Retinal pigment epithelial cell (primary cell): ENCODE measurements around the gene CYBRD1.
A peak's percentile ranks its signal among the peaks of the same experiment; 100 is the strongest.
"Not testable (repeated sequence)": the region's sequence is repeated elsewhere in the genome, so short reads cannot be mapped to it uniquely, and the experiment has no call there.

Experiments used
- DNase-seq: peaks from one replicate; pipeline ENCODE4 v3.0.0-alpha.2; 2010; ENCODE audit warnings: low read depth
- H3K4me3 ChIP-seq: 2 replicates; pipeline ENCODE4 v1.5.1; 2011; ENCODE audit warnings: mild to moderate bottlenecking, low read length, control low read depth, moderate library complexity
- TF ChIP-seq, protein P1 (sequence below): conservative IDR thresholded peaks from 2 replicates; pipeline ENCODE4 v1.5.1; 2011; ENCODE audit warnings: low read depth, low read length, control low read depth, inconsistent platforms

Gene CYBRD1

DNA sequence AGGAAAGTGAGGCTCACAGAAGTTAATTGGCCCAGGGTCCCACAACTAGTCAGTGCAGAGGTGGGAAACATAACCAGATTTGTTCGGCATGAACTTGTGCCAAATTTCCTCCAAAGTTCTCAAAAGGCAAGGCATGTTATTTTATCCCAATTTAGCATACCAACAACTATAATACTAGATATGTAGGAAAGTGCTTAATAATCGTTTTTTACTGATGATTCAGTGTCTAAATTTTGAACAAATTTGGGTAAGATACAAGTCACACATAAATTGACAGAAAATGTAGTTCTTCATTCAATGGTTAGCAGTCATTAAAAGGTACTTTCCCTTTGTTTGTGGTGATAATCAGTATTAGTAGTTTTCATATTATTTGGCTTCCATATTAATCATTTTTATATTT is 38.5 kb upstream of the CYBRD1 start:
- no peak for DNase-seq
- H3K4me3 ChIP-seq, result no peak overlapping the region
- TF ChIP-seq, protein P1, sequence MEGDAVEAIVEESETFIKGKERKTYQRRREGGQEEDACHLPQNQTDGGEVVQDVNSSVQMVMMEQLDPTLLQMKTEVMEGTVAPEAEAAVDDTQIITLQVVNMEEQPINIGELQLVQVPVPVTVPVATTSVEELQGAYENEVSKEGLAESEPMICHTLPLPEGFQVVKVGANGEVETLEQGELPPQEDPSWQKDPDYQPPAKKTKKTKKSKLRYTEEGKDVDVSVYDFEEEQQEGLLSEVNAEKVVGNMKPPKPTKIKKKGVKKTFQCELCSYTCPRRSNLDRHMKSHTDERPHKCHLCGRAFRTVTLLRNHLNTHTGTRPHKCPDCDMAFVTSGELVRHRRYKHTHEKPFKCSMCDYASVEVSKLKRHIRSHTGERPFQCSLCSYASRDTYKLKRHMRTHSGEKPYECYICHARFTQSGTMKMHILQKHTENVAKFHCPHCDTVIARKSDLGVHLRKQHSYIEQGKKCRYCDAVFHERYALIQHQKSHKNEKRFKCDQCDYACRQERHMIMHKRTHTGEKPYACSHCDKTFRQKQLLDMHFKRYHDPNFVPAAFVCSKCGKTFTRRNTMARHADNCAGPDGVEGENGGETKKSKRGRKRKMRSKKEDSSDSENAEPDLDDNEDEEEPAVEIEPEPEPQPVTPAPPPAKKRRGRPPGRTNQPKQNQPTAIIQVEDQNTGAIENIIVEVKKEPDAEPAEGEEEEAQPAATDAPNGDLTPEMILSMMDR, result no peak

DNA sequence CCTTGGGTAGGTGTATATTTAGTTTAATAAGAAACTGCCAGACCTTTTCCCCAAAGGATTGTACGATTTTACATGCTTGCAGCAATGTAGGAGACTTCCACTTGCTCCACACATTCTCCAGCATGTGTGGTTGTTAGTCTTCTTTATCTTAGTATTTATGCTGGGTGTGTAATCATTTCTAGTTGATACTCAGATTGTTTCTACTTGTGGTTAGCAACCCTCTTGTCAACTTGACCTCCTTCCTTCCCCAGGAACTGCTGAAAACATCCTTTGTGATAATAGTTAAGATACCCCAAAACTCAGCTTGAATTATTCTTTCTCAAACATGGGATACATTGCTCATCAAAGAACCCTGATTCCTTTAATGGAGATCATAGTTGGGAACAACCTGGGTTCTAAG is 37.2 kb upstream of the CYBRD1 start:
- no peak overlapping the region for H3K4me3 ChIP-seq
- DNase-seq, result no peak
- TF ChIP-seq, protein P1, result no peak

DNA sequence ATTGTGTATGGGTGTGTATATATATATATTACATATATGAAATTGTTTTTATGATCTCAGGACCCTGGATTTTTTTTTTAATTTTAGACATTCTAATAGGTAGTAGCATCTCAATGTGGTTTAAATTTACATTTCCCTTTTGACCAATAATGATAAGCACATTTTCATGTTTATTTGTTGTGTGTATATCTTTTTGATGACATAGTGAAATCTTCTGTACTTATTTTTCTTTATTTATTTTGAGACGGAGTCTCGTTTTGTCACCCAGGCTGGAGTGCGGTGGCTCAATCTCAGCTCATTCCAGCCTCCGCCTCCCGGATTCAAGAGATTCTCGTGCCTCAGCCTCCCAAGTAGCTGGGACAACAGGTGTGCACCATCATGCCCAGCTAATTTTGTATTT is 35.1 kb upstream of the CYBRD1 start:
- H3K4me3 ChIP-seq, result no peak overlapping the region
- no peak for DNase-seq
- TF ChIP-seq, protein P1, result no peak

DNA sequence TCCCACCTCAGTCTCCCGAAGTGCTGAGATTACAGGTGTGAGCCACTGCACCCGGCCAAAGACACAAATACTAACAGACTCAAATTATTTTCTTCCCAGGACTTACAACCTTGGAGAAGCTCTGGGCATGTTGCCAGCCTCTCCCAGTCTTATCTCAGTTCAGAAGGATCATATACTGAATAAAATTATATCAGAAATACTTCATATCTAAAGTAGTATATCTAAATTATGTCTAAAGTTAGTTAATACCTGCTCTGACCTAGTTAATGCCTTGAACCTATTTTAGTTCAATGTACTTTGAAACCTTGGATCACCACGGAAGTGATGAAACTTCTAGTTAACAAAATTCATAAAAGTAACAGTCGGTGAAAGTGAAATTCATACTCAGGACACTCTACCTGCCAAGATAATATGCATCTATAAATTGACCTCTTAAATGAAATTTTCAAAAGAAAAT is 34.4 kb upstream of the CYBRD1 start:
- TF ChIP-seq, protein P1, result no peak
- DNase-seq, result no peak

DNA sequence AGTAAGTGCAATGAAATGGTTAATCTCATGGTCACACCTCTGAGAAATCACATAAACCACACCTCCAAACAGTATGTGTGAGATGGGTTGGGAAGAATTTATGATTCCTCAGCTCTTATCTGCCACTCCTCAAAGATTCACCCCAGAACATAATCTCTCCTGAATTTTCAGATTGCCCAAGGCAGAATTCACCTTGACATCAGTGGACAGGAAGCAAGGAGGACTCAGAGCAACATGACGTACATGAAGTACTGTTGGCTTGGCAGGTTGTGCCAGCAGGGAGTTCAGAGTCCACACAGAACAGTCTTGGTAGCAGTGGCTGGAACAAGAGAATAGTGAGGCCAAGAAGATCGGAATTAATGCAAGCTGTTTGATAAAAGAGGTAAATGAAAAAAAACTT is 31.7 kb upstream of the CYBRD1 start:
- TF ChIP-seq, protein P1, result no peak
- no peak overlapping the region for H3K4me3 ChIP-seq
- no peak for DNase-seq

More for the DNA sequence above, 34.4 kb upstream of the CYBRD1 start:
- no peak overlapping the region for H3K4me3 ChIP-seq

DNA sequence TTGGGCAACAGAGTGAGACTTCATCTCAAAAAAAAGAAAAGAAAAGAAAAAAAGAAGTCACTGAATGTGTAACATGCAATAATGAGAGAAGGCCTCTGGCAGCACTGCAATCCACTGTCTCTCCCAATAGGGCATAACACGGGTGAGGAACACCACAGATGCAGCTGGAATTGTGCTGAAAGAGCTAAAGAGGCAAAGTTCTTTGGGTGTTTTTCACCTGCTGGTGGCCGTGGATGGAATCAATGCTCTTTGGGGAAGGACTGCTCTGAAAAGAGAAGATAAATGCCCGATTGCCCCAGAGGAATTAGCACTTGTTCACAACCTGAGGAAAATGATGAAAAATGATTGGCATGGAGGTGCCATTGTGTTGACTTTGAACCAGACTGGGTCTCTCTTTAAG is 31.0 kb upstream of the CYBRD1 start:
- DNase-seq, result no peak
- no peak overlapping the region for H3K4me3 ChIP-seq
- TF ChIP-seq, protein P1, result peak; percentile 34

DNA sequence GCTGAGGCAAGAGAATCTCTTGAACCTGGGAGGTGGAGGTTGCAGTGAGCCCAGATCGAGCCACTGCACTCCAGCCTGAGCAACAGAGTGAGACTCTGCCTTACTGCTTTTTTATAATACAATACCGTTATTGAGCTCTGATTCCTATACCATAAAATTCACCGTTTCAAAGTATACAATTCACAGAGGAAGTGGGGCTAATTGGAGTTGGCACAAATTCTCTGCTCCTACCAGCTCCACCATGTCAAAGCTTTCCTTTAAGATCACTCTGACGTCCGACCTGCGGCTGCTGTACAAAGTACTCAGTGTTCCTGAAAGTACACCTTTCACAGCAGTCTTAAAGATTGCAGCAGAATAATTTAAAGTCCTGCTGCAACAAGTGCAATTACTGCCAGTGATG is 29.6 kb upstream of the CYBRD1 start:
- TF ChIP-seq, protein P1, result no peak

DNA sequence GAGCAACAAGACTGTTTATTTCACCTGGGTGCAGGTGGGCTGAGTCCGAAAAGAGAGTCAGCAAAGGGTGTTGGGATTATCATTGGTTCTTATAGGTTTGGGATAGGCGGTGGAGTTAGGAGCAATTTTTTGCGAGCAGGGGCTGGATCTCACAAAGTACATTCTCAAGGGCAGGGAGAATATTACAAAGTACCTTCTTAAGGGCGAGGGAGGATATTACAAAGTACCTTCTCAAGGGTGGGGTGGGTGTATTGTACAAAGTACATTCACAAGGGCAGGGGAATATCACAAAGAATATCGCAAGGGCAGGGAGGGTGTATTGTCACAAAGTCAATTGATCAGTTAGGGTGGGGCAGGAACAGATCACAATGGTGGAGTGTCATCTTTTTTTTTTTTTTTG is 24.6 kb upstream of the CYBRD1 start:
- DNase-seq, H3K4me3 ChIP-seq: not testable (repeated sequence)

More for the DNA sequence above, 29.6 kb upstream of the CYBRD1 start:
- H3K4me3 ChIP-seq, result no peak overlapping the region
- DNase-seq, result peak; percentile 27
